Mammary epithelial cell (primary cell): ENCODE results near the gene KLHL6.
A peak's percentile ranks its signal among the peaks of the same experiment; 100 is the strongest.

Experiments
- EZH2 ChIP-seq: IDR thresholded peaks from 2 replicates; pipeline ENCODE4 v1.6.1; 2012; ENCODE audit warnings: low read length, inconsistent platforms, borderline replicate concordance
- TF ChIP-seq, protein P1 (sequence below), 2 donors: IDR thresholded peaks in 1 of 2; conservative IDR thresholded peaks in 1 of 2; 2 replicates each; pipeline ENCODE4 v1.5.1; 2011 to 2012; ENCODE audit warnings: inconsistent platforms in 2 of 2, low read length in 2 of 2, mild to moderate bottlenecking in 2 of 2, control low read depth in 1 of 2, low read depth in 1 of 2; ENCODE audit not compliant: insufficient read depth in 1 of 2; ENCODE audit errors: extremely low read depth in 1 of 2

DNA sequence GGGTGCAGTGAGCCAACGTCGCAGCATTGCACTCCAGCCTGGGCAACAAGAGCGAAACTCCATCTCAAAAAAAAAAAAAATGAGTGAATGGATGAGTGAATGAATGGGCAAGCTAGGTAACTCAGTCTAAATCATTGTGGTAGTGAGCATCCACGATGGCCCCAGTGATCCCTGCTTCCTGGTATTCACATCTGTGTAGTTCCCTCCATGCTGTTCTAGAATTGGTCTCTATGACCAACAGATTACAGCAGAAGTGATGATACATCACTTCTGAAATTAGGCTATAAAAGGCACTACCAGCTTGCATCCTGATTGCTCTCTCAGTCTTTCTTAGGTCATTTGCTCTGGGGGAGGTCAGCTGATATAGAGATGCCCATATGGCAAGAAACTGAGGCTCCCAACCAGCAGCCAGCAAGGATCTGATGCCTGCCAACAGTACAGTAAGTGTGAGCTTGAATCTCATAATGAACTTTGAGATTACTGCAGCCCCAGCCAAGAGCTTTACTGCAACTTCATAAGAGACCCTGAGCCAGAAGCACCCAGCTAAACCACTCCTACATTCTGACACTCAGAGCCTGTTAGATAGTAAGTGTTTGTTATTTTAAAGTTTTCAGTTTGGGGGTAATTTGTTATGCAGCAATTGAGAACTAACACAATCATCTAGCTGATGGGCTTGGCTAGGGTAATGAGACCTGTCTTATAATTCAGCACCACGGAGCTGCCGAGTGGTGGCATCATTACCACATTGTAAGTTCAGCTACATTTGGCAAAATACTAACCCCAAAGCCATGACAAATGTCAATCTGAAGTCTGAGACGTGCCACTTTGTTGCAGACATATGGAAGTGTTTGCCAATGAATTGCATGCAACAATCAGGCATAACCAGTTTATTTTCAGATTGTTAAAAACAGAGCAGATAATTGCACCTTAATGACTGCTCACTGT is 53.0 kb downstream of the KLHL6 start:
- TF ChIP-seq EZH2, result no peak
- TF ChIP-seq, protein P1, sequence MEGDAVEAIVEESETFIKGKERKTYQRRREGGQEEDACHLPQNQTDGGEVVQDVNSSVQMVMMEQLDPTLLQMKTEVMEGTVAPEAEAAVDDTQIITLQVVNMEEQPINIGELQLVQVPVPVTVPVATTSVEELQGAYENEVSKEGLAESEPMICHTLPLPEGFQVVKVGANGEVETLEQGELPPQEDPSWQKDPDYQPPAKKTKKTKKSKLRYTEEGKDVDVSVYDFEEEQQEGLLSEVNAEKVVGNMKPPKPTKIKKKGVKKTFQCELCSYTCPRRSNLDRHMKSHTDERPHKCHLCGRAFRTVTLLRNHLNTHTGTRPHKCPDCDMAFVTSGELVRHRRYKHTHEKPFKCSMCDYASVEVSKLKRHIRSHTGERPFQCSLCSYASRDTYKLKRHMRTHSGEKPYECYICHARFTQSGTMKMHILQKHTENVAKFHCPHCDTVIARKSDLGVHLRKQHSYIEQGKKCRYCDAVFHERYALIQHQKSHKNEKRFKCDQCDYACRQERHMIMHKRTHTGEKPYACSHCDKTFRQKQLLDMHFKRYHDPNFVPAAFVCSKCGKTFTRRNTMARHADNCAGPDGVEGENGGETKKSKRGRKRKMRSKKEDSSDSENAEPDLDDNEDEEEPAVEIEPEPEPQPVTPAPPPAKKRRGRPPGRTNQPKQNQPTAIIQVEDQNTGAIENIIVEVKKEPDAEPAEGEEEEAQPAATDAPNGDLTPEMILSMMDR (conservative IDR thresholded peaks at IDR 0.05 in 1 of 2, IDR thresholded peaks at IDR 0.05 in 1 of 2; ENCODE audit: extremely low read depth in 1 of 2, insufficient read depth in 1 of 2, low read depth in 1 of 2, low read length in 2 of 2), result peak; percentile 8 to 38
